Anterior cingulate cortex (tissue), 58 donors: ENCODE results near the gene MMP12.
A peak's percentile ranks its signal among the peaks of the same experiment; 100 is the strongest.
"Not testable (repeated sequence)": the region's sequence is repeated elsewhere in the genome, so short reads cannot be mapped to it uniquely, and the experiment has no call there.

Source experiments
- DNase-seq, 58 donors: peaks; one replicate each; lab custom pipeline; 2025; lab: John Stamatoyannopoulos, UW

MMP12 gene

DNA sequence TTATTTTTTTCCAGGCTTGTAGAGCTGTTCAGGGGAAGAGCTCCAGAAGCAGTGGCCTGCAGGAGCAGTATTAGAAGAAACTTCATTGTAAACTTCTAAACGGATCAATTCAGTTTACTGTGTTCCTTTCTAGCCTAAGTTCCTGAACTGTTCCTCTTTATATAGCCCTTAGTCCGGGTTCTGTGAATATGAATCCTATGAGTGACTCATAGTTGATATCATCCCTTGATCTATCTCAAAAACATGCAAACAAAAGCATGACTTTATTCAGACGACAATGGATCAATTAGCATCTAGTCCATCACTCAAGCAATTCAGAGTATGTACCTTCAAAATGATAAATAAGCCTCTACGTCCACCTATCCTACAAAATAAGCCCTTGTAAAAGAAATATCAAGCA, at the start of gene MMP12:
MMP12 (minus strand) TSS at position 131 of the 400 bp plus-strand sequence; CDS start at position 86, 45 bp downstream.
- no peak for DNase-seq

DNA sequence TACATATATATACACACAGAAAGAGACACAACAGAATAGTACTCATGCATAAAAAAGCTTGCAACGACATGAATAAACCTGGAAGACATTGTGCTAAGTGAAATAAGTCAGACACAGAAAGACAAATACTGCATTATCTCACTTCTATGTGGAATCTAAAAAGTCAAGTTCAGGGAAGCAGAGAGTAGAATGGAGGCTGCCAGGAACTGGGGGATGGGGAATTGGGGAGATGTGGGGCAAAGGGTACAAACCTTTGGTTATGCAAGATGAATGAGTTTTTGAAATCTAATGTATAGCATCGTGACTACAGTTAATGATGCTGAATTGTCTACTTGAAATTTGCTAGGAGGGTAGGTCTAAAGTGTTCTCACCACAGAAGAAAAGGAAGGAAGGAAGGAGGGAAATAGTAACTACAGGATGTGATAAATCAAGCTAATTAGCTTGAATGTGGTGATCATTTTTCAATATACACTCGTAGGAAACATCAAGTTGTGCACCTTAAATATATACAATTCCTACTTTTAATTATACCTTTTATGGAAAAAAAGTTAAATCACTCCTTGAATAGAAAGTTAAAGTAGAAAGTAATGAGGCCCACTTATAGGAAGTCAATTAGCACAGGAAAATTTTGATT, 46.9 kb upstream of the MMP12 start:
- DNase-seq = no peak

DNA sequence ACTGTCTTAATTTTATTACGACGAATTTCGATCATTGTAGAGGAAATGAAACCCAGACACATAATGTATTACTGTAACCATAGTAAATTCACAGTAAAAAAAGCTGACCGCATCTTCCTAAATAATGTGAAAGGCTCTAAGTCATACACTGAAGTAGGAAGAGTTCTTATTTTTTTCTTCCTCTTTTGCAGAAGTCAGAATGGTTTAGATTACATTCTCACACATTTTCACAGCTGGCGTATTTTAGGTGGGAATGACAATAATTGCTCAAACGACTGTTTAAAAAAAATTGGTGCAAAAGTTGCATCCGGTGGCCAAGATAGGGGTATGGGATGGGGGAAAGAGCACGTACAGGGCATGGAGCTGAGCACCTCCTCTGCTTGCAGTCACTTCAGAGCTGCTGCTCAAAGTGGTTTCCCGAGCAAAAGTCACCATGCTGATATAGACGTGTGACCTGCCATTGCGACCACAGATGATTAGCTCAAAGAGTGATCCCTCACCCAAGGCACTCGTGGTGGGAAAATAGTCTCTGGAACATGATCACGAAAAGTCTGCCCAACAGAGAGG, 45.4 kb upstream of the MMP12 start:
- DNase-seq = no peak

- DNase-seq = no peak
These were observed 40.2 kb upstream of the MMP12 start for GRCh38 chr11:102915044-102915375.

DNA sequence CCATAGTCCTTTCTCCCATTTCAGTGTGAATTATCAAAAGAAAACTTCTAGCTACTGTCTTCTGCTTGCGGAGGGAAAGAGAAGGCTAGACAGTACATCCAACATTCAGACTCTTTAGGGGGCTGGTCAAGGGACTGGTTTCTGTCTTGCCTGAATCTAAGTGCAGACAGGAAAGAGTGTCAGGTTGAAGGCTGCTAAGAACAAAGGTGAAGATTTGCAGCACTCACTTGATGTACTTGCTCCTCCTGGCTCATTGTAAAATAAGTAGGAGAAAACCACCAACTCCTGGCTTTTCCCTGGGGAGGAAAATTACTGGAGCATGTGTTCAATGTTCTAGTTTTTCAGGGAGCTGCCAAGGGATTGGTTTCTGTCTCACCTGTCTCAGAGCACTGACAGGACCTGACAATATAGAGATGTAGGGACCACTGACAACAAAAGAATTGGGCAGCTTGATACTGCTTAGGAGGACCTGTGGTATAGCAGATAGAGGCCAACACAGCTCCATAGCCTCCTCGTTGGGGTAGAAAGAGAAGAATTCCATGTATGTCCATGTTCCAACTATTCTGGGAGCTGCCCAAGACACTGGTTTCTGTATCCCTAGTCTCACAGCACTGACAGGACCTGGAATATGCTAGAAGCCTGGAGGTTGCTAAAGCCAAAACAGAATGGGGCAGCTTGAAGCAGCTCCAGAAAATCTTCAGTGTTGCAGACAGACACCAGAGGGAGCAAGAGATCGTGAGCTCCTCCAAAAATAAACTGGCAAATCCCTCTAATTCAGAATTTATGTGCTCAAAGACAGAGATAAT, 39.7 kb upstream of the MMP12 start:
- DNase-seq = peak in 6 of 58 donors; percentile 2 to 45 (median 8)

DNA sequence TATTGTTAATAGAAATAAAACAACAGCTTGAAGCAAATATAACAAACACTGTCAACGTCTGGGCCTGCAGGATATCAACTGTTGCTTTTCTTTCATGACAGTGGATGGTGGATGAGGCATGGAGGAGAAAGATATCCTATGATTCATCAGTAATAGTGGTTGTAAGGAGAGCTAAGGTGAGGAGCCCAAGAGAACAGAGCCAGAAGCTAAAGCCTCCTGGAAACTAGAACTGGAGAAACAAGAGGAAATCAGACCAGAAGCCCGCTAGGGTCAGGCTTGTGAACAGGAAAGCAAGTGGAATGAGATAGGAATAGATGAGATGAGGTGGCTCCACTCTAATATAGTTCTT, 37.7 kb upstream of the MMP12 start:
- no peak for DNase-seq

DNA sequence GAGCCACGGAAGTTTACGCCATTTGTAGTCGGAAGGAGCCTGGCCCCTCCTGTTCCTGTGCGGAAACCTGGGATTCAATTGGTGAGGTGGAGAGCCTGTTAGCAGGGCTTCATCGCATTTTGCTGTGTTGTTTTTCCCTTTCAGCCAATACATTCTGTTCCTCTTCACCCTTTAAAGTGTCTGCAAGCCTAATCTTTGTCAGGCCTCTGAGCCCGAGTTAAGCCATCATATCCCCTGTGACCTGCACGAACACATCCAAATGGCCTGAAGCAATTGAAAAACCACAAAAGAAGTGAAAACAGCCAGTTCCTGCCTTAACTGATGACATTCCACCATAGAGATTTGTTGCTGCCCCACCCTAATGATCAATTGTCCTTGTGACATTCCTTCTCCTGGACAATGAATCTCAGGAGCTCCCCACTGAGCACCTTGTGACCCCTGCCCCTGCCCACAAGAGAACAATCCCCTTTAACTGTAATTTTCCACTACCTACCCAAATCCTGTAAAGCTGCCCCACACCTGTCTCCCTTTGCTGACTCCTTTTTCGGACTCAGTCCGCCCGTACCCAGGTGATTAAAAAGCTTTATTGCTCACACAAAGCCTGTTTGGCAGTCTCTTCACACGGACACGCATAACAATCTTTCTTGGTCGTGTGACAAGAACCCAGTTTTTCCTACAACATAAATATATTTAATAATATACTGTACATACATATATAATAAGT, 37.1 kb upstream of the MMP12 start:
- DNase-seq = no peak

DNA sequence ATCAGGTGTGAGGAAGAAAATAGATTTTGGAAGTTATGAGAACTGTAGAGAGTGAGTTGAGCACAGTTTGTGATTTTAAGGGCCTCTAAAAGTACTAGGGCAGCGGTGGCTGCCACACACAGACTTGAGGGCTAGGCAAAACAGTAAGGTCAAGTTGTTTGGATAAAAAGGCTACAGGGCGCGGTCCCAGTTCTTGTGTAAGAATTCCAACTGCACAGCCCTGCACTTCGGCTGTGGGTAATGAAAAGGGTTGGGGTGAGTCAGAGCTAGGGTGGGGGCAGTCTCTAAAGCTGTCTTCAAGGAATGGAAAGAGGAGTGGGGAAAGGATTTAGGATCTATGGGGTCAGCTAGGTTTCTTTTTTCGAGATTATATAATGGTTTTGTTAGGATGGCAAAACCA, 31.1 kb upstream of the MMP12 start:
- DNase-seq = not testable (repeated sequence)

DNA sequence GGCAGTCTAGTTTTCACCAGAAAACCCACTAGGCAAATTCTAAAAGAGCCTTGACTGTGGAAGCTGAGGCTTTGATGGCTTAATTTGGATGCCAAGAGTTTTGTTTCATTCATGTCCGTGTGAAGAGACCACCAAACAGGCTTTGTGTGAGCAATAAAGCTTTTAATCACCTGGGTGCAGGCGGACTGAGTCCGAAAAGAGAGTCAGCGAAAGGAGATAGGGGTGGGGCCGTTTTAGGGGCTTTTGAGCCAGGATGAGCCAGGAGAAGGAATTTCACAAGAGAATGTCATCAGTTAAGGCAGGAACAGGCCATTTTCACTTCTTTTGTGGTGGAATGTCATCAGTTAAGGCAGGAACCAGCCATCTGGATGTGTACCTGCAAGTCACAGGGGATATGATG, 29.1 kb upstream of the MMP12 start:
- not testable (repeated sequence) for DNase-seq

GRCh38 chr11:102900346-102900745, 25.6 kb upstream of the MMP12 start:
- no peak for DNase-seq

DNA sequence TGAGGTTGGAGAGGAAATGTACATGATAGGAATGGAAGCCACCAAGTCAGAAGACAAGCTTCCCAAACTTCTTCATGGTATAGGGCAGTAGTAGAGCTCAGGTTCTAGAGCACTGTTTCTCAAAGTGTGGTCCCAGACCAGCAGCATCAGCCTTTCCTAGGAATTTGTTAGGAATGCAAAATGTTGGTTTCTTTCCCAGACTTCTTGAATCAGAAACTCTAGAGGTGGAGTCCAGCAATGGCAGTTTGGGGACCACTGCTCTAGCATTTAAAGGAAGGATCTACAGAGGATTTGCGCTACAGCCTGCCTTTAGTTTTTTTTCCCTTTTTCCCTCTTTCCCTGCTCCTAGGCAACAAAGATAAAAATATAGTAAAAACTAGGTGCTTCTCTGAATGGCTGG, 17.0 kb upstream of the MMP12 start:
- DNase-seq = no peak

DNA sequence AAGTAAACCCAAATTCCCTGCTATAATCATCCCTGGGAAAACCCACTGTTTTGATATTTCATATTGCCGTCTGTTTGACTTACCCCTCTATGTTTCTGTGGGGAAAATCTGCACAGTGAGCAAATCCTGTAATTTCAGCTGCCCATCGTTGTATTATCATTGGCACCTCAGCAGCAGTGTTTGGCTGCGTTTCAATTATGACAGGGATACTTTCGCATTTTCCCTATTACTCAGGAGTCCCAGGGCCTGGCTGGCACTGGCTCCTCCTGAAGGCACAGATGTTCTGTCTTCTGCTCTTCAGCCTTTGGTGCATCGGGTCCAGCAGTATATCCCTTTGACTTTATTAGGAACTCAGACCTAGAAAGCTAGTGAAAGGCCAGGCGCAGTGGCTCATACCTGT, 12.2 kb upstream of the MMP12 start:
- no peak for DNase-seq

- DNase-seq = no peak
These were observed 8.4 kb upstream of the MMP12 start for GRCh38 chr11:102883141-102883540.

DNA sequence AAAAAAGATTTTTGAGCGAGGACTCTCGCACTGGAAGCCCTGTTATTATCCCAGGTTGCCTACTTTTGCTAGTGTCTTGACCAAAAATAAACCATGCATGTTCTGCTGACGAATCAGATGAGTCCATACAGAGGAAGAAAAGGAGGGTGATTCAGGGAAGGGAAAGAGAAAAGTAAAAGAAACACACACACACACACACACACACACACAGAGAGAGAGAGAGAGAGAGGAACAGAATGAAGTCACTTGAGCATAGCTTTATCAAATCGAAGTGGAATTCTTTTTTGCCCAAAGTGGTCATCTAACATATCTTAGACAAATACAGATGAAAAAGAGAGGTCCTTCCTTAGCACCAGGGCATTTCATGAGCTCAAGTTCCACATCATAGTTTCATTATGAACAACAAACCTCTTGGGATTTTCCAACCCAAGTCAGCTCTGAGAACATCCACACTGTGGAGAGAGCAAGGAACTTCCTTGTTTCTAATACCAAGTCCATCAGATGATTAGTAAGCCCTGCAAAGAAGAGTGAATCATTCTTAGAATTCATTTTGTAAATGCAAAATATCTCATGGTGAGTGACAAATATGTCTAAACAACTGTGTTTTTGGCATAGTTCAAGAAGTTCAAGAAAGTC, 7.7 kb upstream of the MMP12 start:
- peak in 1 of 58 donors; percentile 7 for DNase-seq

GRCh38 chr11:102879801-102880200, 5.0 kb upstream of the MMP12 start:
- DNase-seq = peak in 8 of 58 donors; percentile 0 to 9 (median 2)

- DNase-seq = no peak
These were observed 3.8 kb upstream of the MMP12 start for GRCh38 chr11:102878595-102878994.

DNA sequence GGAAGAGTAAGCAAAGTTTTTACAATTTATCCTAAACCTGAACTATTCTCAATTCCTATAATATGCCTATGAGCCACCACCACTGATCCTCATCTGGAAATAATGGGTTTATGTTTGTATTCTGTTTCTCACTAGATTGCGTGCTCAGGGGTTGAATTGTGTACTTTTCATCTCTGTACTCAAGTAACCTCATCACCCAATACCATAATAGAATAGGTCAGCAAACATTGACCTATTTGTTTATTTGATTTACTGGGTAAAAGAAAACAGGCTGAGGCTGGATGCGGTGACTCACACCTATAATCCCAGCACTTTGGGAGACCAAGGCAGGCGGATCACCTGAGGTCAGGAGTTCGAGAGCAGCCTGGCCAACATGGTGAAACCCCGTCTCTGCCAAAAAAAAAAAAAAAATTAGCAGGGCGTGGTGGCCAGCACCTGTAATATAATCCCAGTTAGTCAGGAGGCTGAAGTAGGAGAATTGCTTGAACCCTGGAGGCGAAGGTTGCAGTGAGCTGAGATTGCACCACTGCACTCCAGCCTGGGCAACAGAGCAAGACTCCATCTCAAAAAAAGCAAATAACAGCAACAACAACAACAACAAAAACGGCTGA, 5.3 kb downstream of the MMP12 start:
- DNase-seq = not testable (repeated sequence)

GRCh38 chr11:102868339-102868738, 6.4 kb downstream of the MMP12 start:
- no peak for DNase-seq

- DNase-seq = no peak
These were observed 10.1 kb downstream of the MMP12 start for GRCh38 chr11:102864724-102865123.

DNA sequence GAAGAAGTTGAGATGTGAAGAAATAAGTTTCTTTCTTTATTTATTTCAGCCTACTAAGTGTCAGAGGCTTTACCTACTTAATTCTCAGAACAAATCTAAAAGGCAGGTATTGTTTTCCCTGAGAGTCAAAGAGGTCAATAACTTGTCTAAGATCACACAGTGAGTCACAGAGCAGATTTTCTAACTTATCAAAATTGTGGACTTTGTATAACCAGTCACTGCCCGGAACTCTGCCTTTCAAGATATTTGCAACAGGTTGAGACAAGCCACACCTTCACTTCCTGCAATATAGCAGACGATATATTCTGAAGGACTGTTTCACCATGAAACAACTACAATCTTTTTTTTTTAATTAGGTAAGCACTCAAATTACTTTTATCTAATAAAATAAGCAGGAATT, 20.8 kb downstream of the MMP12 start:
- DNase-seq = no peak
